BE2C (cell line): ENCODE results near the gene GTF2I.
A peak's percentile ranks its signal among the peaks of the same experiment; 100 is the strongest.
"Not testable (repeated sequence)": the region's sequence is repeated elsewhere in the genome, so short reads cannot be mapped to it uniquely, and the experiment has no call there.

ENCODE experiments used
- DNase-seq: peaks from one replicate; pipeline ENCODE4 v3.0.0-alpha.2; 2020
- H3K27me3 ChIP-seq: fragments of 250-450 bp; sonication (Bioruptor Pico); 2 replicates; pipeline ENCODE4 v1.5.1; 2020; ENCODE audit warnings: mild to moderate bottlenecking
- H3K36me3 ChIP-seq: fragments of 250-450 bp; sonication (Bioruptor Pico); 2 replicates; pipeline ENCODE4 v1.5.1; 2020; ENCODE audit warnings: mild to moderate bottlenecking
- H3K4me1 ChIP-seq: fragments of 250-450 bp; sonication (Bioruptor Pico); 2 replicates; pipeline ENCODE4 v1.5.1; 2020
- H3K4me3 ChIP-seq: 2 replicates; pipeline ENCODE4 v1.5.1; 2011; ENCODE audit warnings: low read depth, low read length
- H3K9me3 ChIP-seq: fragments of 250-450 bp; sonication (Bioruptor Pico); 2 replicates; pipeline ENCODE4 v1.5.1; 2020

GTF2I gene

GRCh38 chr7:74773760-74774750 is 116.5 kb downstream of the GTF2I start, which contains the start of gene NCF1:
NCF1 (plus strand) TSS chr7:74774011; CDS start chr7:74774032, 21 bp downstream.
- H3K9me3 ChIP-seq, DNase-seq, H3K27me3 ChIP-seq: not testable (repeated sequence)

GRCh38 chr7:74775111-74775510 is 117.6 kb downstream of the GTF2I start:
- not testable (repeated sequence) for DNase-seq, H3K36me3 ChIP-seq, H3K4me3 ChIP-seq, H3K27me3 ChIP-seq, H3K9me3 ChIP-seq, H3K4me1 ChIP-seq

More at GRCh38 chr7:74773760-74774750, 116.5 kb downstream of the GTF2I start, which contains the start of gene NCF1:
- not testable (repeated sequence) for H3K36me3 ChIP-seq, H3K4me3 ChIP-seq, H3K4me1 ChIP-seq

- H3K4me1 ChIP-seq, H3K36me3 ChIP-seq, H3K9me3 ChIP-seq, H3K4me3 ChIP-seq, H3K27me3 ChIP-seq: not testable (repeated sequence)
- peak; percentile 9 for DNase-seq
Observed at GRCh38 chr7:74779053-74779452, 121.5 kb downstream of the GTF2I start.

GRCh38 chr7:74781746-74782145 is 124.2 kb downstream of the GTF2I start:
- not testable (repeated sequence) for H3K27me3 ChIP-seq, H3K4me1 ChIP-seq

GRCh38 chr7:74783595-74783994 is 126.1 kb downstream of the GTF2I start:
- DNase-seq, H3K4me1 ChIP-seq, H3K4me3 ChIP-seq, H3K9me3 ChIP-seq, H3K36me3 ChIP-seq, H3K27me3 ChIP-seq: not testable (repeated sequence)

More at GRCh38 chr7:74781746-74782145, 124.2 kb downstream of the GTF2I start:
- H3K9me3 ChIP-seq, H3K4me3 ChIP-seq, DNase-seq, H3K36me3 ChIP-seq: not testable (repeated sequence)

GRCh38 chr7:74788369-74789150 is 131.0 kb downstream of the GTF2I start:
- H3K4me3 ChIP-seq, result peak overlapping the region; percentile 28; the same call in 1 of the 2 replicates
- DNase-seq, result peak; percentile 96

GRCh38 chr7:74789200-74789736 is 131.8 kb downstream of the GTF2I start:
- not testable (repeated sequence) for H3K9me3 ChIP-seq, H3K4me3 ChIP-seq, H3K27me3 ChIP-seq, H3K4me1 ChIP-seq, DNase-seq, H3K36me3 ChIP-seq

More at GRCh38 chr7:74788369-74789150, 131.0 kb downstream of the GTF2I start:
- H3K27me3 ChIP-seq, H3K9me3 ChIP-seq, H3K36me3 ChIP-seq, H3K4me1 ChIP-seq: not testable (repeated sequence)

- not testable (repeated sequence) for DNase-seq
Observed at GRCh38 chr7:74797848-74798622, 140.5 kb downstream of the GTF2I start.

GRCh38 chr7:74798644-74799043 is 141.1 kb downstream of the GTF2I start:
- not testable (repeated sequence) for H3K36me3 ChIP-seq, H3K27me3 ChIP-seq, H3K4me1 ChIP-seq, H3K4me3 ChIP-seq, DNase-seq, H3K9me3 ChIP-seq

More at GRCh38 chr7:74797848-74798622, 140.5 kb downstream of the GTF2I start:
- not testable (repeated sequence) for H3K9me3 ChIP-seq, H3K27me3 ChIP-seq, H3K36me3 ChIP-seq, H3K4me3 ChIP-seq, H3K4me1 ChIP-seq
